HG02938 (cell line): Measurements from ENCODE around the gene DNASE2B.
A peak's percentile ranks its signal among the peaks of the same experiment; 100 is the strongest.
"Not testable (repeated sequence)": the region's sequence is repeated elsewhere in the genome, so short reads cannot be mapped to it uniquely, and the experiment has no call there.

Source experiments
- ATAC-seq: cut with Tn5 transposase; IDR thresholded peaks from one replicate; pipeline ENCODE4 v1.9.1; 2021; ENCODE audit warnings: mild to moderate bottlenecking, moderate library complexity; ENCODE audit not compliant: unreplicated experiment

The DNASE2B gene

DNA sequence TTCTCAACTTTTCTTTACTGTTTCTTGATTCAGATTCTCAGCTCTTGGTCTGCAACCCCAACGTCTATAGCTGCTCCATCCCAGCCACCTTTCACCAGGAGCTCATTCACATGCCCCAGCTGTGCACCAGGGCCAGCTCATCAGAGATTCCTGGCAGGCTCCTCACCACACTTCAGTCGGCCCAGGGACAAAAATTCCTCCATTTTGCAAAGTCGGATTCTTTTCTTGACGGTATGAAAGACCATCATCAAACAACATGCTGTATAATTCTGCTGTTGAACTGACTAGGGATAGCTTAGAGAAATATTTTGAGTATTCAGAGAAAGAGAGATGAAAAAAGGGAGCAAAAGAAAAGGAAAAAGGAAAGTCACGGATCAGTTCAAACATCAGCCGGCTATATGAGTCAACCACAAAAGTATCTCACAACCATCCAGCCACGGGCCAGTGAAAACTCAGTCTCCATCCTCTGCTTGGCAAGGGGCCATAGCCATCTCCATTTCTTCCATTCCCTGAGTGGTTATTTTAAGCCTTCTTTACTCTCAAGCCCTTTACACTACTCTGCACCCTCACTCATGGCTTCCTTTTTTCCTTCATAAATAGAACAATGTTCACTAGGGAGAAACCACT is 14.1 kb downstream of the DNASE2B start:
- no peak for ATAC-seq

DNA sequence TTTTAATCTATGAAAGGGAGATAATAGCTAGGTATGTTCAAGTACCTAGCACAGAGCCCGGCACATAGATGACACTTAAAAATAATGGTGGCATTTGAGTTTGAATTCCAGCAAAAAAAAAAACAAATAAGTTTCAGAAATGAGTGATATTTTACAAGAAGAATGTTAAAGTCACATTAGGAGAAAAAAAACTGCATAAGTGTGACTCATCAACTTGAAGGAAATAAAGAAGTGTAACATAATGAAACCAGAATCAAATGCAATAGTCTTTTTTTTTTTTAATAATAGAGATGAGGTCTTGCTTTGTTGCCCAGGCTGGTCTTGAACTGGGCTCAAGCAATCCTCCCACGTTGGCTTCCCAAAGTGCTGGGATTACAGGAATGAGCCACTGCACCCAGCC is 17.1 kb downstream of the DNASE2B start:
- no peak for ATAC-seq

- ATAC-seq: no peak
These were observed 24.6 kb downstream of the DNASE2B start for GRCh38 chr1:84422909-84423308.

DNA sequence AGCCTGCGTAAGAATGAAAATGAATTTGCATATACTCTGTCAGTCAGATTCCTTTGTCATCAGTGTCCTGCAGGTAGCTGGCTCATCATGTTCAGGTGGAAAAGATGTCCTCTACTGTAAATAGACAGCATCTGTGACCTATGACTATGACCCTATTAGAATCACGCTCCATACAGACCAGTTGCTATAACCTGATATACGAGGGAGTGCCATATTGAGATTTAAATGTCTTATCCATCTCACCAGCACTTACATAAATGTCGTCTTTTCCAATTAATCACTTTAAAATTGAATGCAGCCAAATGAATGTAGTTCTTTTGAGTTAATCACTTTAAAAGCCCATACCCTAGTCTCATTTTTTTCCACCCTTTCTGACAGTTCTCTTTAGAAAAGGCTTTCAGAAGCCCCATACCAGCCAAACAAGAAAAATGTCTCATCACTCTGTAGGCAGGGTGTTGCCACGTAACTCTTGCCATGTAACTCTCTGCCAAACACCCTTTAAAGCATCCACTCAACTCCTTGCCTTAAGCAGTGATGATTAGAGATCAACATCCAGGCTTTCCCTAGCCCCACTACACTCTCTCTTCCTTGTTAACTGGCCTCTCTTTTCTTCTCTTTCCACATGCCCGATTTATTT is 26.3 kb downstream of the DNASE2B start:
- ATAC-seq: no peak

GRCh38 chr1:84425150-84425896 is 27.0 kb downstream of the DNASE2B start:
- ATAC-seq: no peak

DNA sequence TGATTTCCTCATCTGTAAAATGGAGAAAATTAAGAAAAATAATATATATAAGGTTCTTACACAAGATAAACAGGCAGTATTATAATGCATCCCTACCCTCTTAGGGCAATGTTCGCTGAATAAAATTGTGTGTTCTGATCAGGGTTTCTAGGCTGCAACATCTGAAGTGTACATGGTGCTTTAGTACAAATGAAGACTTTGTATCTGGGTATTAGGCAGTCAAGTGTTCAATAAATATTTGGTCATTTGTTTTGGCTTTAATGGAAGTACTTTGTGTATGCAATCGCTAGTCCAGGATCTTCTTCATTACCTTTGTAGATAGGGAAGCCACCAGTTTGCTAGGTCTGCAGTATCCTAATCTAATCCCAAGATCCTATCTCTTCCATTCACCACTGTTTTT is 28.1 kb downstream of the DNASE2B start:
- no peak for ATAC-seq

DNA sequence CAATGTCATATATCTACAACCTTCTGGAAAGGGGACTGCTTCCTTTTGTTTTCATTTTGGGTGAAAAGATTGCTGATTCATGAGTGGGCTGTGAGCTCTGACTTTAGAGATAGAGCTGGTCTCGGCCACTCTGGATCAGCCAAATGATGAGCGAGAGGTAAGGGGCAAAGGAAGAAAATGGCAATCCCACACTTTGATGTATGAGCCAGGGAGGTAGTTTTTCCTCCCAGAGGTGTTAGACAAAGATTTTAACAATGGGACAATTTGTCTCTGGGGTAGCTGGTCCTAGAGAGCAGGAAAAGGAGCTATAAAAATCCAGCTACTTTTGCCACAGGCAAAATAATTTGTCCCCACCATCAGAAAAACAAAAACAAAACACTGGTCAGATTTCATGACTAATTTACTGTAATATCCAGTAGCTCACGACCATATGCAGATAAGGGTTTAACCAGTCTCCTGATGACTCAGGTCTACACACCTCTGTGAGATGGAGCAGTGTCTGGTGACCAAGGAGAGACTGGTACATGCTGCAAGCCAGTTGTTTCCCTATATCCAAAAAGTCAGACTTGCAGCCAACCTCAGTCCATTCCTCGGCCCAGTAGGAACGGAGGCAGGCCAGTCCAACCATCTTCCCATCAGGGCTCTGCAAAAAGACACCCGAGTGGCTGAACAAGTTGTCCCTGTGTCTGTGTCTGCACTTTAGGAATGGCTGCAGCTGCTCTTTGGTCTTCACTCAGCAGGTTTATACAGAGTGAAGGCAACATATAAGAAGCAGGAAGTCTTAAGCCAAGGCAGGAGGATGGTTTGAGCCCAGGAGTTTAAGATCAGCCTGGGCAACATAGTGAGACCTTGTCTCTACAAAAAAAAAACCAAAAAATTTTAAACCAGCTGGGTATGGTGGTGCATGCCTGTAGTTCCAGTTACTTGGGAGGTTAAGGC is 29.2 kb downstream of the DNASE2B start:
- ATAC-seq: no peak

DNA sequence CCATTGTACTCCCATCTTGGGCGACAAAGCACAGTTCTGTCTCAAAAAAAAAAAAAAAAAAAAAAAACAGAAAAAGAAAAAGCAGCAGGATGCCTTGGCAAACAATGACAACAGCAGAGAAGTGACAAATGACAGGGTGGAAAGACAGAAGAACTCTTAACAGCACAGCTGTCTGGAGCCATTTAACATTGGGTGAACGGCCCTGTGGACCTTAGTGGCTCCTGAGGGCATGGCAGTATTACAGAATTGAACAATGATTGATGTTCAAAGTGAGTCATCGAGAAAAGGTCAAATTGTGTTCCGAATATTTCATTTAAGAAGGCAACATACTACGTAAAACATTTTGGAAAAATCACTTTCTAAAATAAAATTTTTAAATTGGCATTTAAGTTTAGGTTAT is 30.0 kb downstream of the DNASE2B start:
- no peak for ATAC-seq

GRCh38 chr1:84429231-84429630 is 30.9 kb downstream of the DNASE2B start:
- no peak for ATAC-seq

GRCh38 chr1:84430546-84430945 is 32.3 kb downstream of the DNASE2B start:
- no peak for ATAC-seq

- ATAC-seq: peak; percentile 70
These were observed 35.2 kb downstream of the DNASE2B start for GRCh38 chr1:84433258-84434080.

DNA sequence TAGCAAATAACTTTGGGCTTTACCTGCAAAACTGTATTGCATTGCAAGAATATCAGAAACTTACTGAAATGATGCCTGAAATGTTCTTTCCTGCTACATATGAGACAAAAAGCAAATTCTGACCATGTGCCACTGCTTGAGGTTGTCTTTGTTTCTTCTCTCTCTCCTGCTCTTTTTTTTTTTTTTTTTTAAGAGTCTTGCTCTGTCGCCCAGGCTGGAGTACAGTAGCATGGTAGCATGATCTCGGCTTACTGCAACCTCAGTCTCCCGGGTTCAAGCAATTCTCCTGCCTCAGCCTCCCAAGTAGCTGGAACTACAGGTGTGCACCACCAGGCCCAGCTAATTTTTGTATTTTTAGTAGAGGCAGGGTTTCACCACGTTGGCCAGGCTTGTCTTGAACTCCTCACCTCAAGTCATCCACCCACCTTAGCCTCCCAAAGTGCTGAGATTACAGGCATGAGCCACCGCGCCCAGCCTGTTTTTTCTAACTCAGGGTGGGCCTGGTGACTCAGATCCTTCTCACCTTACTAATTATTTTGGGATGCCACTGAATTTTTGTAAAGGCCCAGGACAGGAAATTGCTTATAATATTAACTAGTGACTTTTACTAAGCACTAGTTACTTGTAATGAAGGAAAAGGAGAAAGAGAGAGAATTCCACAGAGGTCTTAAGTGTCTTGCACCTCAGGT is 35.9 kb downstream of the DNASE2B start:
- no peak for ATAC-seq

- peak; percentile 30 for ATAC-seq
These were observed 36.7 kb downstream of the DNASE2B start for GRCh38 chr1:84434801-84435549.

DNA sequence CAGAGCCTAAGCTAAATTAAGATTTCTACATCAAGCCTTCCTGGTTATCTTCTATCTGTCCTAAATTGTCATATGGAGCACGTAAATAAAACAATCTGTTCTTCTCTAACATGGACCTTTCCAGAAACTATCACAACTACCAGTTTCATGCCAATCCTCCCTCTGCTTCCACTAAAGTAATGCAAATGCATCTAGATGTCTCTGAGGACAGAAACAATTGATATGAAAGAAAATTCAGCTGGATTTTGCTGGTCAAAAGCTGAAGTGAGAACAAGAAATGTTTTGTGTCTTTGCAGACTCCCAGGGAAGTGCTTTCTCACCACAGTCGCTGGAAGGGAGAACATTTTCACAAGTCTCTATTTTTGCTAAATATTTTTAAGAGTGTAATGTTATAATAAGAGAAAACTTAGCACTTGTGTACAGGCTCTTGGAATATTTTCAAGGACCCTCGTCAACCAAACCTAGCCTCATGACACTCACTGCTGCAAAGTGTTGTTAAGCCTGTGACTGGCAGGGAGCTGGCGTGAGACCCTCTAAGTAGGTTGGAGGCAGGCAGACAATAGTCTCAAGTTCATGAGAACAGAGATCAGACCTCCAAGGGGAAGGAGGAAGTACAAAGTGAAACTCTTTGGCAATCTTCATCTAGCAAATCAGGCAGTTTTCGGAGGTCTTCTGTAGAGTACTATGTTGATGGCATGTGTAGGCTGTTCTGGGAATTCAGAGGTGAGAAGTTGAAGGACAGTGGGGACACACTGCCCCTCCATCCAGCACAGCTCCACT is 38.8 kb downstream of the DNASE2B start:
- peak; percentile 37 for ATAC-seq

GRCh38 chr1:84442256-84442655 is 44.0 kb downstream of the DNASE2B start:
- ATAC-seq: peak; percentile 97

- not testable (repeated sequence) for ATAC-seq
These were observed 44.7 kb downstream of the DNASE2B start for GRCh38 chr1:84442747-84443646.

DNA sequence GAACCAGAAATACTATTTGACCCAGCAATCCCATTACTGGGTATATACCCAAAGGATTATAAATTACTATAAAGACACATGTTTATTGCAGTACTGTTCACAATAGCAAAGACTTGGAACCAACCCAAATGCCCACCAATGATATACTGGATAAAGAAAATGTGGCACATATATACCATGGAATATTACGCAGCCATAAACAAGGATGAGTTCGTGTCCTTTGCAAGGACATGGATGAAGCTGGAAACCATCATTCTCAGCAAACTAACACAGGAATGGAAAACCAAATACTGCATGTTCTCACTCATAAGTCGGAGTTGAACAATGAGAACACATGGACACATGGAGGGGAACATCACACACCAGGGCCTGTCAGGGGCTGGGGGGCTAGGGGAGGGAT is 50.4 kb downstream of the DNASE2B start:
- not testable (repeated sequence) for ATAC-seq
